Occipital lobe (tissue), 2 donors: ENCODE data around the gene IL17RD. TPM values are rescaled to one million over a fixed set of nuclear protein-coding genes. Genes with fewer than 3 reads are reported as not detected.

Experiments
- DNase-seq: peaks from one replicate; lab custom pipeline; 2025; lab: John Stamatoyannopoulos, UW
- total RNA-seq: library from RNA; depleted of rRNA; stranded (reverse); fragments of >200 nt; gene quantifications from one replicate; pipeline ENCODE4 v1.2.3, GENCODE V29; 2014

The IL17RD gene
- 38.1 TPM for total RNA-seq

DNA sequence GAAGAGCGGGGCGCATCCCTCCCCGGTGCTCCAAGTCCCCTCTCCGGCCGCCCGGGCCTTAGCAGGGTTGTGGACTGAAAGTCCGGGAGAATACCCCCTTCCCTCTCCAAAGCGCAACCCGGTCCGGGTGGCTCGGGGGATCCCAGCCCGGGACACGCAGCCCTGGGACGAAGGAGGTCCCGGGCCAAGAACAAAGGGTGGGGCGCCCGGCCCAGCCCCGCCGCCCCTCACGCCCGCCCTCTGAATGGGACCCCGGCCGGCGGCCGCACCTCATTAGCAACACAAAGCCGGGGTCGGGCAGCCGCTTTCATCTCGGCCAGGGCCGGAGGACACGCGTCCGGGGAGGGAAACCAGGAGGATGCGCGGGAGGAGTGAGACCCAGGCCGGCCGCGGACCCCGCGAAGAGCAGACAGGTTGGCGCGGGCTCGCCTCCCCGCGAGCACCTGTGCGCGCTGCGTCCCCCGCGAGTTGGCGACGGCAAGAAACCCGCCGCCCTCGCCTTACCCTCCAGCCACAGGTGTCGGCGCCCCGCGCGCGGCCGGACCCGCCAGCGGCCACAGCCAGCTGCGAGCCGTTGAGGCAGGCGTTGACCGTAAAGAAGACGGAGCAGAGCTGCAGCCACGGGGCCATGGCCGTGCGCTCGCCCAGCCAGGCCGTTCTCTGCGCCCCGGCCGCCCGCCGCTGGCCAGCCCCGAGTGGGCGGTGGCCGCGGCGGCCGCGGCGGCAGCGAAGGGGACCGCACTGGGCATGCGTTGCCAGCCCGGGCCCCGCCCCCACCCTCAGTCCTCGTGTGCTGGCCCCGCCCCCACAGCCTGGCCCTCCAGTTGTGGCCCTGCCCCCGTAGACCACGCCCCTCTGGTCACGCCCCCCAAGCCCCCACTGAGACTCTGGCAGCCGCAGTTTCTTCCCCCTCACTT, at the start of gene IL17RD:
TSS of gene IL17RD (minus strand) at position 697 of the 917 bp plus-strand sequence. CDS start at position 630, 67 bp downstream.
- peak; percentile 21 for DNase-seq

DNA sequence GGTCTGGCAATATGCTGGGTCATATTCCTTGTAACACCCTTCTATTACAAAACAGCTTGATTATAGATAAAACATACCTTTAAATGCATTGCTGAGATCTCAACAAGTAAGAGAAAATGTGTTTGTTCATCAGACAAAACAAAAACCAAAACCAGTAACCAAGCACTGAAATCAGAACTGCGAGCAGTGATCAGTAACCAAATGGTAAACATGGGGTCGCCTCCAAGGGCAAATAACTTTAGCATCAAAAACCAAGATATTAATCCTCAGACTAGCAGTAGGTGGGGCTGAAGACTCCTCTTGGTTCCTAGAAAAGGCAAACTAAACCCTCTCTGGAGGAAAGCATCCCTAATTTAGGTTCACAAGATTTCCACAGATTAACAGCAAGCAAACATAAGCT, 41.3 kb upstream of the IL17RD start:
- DNase-seq = no peak

DNA sequence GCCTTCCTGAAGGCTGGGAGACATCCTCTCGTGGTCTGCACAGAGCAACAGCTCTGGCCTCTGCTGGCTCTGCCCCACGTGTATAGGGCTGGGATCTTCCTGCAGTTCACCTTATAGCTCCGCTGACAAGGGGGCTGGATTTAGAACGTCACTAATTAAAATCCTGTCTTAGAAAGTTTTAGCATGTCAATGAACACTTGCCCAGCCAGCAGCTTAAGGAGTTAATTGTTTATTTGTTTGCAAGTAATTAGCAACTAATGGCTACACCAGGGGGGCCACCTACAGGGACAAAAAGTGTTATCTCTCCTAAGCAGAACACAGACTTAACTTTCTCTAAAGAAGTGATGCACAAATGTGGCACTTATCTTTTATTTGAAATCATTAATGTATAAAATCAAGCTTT, 34.7 kb upstream of the IL17RD start, which contains the start of gene HESX1:
TSS of gene HESX1 (minus strand) at position 84 of the 403 bp plus-strand sequence. CDS start at position 24, 60 bp downstream.
- no peak for DNase-seq

DNA sequence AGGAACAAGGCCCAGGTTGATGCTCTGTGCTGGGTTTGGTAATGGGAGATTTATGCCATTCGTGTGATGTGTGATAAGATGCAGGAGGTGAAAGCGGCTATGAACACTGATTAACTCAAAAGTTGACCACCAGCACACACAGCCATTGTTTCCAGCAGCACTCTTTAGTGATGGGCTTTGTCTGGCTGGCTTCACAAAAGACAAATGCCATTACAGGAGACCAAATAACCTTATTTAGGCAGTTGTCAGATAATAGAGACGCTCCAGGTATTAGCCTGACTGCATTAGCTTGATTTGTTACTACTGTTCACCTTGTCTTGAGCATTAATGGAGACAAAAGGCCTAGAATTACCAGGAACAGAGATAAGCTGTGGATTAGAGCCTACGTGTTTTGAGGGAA, 29.5 kb upstream of the IL17RD start:
- DNase-seq = no peak

DNA sequence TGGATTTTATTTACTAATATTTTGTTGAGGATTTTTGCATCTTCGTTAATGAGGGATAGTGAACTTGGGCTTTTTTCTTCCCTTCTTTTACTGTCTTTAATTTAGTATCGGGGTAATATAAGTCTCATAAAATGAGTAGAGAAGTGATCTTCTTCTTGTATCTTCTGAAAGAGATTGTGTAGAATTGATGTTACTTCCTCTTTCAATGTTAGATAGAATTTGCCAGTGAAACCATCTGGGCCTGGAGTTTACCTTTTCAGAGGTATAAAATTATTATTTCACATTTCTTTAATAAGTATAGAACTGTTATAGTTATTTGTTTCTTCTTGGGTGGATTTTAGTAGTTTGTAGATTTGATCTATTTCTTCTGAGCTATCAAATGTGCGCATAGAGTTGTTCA, 26.9 kb upstream of the IL17RD start:
- no peak for DNase-seq

DNA sequence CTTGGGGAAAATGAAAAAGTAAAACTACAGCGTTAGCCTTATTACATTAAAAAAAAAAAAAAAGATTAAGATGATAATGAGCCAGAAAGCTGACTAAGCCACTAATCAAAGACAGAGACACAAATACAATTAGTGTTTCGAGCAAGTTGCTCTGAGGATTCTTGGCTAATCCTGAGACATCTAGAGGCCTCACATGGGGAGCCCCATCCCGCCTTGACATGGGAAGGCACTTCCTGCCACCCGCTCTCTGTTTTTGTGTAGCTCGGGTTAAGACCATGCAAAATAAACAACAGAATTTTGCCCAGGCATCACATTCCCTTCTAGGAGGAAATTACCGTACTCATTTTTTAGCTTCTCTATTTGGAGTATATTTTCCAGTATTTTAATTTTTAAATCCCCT, 19.4 kb upstream of the IL17RD start:
- DNase-seq = no peak

DNA sequence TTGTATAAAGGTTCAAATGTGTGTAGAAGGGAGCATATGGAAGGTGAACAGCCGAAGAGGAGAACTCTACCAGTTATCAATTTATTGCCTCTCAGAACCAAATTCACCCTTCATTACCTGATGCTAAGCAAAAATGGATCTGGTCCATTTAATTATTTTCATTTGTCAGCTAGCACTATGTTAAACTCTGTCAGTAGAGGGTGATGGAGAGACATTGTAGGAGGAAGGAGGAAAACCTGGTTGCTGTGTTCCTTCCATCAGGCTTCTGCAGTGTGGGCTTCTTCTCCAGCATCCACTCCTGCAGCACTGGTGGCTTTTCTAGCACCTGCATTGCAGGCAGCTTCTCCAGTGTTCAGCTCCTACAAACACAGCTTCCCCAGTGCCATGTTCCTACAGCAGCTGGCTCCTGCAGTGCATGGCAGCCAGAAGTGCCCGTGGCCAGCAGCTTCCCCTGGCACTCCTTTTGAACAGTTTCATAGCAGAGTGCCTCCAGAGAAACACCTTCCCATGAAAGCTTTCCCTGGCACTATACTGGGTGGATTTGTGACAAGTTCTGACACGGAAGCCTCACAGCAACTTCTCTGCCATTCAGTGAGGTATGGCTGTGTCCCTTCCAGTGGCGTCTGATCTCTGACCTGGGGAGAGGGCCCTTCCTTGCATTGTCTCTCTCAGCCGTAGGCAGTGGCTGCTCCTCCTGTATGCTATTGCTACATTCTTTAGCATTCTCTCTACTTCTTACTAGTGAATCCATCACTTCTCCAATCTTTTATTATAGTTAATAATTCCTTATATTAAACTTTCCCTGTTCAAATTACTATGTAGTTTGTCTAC, 14.6 kb upstream of the IL17RD start:
- no peak for DNase-seq

DNA sequence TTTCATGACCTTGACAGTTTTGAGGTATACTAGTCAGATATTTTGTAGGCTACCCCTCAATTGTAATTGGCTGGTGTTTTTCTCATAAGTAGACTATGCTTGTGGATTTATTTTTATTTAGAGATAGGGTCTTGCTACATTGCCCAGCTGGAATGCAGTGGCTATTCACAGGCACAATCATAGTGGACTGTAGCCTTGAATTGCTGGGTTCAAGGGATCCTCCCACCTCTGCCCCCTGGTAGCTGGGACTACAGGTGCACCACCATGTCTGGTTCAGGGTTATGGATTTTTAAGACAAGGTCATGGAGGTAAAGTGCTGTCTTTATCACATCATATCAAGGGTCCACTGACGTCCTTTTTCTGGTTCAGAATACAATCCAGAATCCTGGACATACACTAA, 10.9 kb upstream of the IL17RD start:
- DNase-seq = no peak

DNA sequence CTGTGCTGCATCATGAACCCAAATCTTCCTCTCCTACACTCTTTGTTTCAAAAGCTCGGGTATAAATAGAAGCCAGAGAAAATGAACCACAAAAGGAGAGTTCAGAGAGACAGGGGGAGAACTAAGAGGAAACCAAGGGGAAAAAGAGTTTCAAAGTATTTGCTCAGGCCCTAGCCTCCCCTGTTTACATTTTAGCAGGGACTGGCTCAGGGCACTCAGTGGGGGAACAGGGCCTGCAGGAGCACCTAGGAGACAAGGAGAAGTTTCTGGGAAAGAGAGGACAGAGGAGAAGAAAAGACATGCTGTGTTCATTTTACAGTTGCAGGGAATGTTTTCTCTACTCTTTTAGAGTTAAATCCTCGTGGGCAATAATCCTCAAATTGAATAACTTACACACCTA, 8.5 kb upstream of the IL17RD start:
- DNase-seq = no peak

DNA sequence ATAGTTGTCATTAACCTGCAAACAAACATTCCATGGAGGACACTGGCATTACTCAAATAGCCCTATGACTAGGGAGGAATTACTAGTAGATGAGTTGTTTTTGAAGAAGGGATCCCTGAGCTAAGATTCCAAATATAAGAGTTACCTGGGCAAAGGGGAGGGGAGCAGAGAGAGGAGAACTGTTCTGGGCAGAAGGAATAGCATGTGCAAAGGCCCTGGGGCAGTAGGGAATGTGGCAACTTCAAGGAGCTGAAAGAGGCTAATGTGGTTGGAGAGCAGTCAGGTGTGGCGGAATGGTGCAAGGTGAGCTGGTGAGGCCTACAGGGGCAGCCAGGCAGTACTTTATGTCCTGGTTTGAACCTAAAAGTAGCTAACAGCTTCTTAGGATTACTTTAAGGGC, 5.8 kb upstream of the IL17RD start:
- DNase-seq = no peak

DNA sequence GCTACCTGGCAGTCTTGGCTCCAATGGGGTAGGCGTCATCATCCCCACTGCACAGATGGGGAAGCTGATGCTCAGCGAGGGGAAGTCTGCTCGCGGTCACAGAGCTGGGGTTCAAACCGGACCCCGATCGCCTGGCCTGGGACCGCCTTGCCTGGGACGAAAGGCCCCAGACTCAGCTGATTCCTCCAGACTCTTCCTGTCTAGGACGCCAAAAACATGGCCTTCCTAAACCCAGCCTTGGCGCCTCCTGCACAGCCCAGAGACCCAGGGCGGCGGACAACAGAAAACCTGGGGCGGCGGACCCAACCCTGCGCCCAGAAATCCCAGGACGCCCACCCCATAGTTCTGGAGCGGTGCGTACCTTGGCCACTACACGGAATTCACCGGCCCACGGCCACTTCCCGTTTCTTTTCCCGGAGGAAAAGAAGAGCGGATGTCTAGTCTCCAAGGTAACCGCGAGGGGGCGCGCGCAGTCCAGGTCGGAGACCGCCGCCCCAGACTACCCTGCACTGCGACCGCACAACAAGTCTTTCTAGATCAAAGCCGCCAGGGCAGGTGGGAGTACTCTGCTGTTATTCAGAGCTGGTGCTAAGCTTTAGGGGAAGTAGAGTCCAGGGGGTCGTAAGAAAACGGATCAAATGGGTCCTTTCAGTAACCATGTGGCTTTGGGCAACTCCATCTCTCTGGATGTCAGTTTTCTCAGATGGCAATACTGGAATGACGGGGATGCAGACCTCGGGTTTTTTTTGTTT, 4.9 kb upstream of the IL17RD start:
- peak; percentile 37 for DNase-seq

DNA sequence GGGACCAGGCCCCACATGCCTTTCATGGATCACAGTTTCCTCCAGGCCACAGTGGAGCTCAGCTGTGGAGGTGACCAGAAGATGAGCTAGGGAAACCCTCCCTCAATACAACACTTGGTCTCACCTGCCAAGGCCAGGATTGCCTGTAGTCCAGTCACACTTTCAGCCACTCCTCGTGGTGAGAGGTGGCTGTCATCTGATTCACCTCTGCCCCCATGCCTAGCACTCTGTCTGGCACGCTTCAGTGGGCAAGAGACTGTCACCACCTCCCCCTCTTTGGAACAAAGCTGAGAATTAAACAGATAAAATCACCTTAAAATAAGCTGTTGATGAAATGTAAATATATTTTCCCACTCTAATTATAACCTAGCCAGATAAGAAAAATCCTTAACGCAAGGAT, 4.0 kb upstream of the IL17RD start:
- DNase-seq = no peak

DNA sequence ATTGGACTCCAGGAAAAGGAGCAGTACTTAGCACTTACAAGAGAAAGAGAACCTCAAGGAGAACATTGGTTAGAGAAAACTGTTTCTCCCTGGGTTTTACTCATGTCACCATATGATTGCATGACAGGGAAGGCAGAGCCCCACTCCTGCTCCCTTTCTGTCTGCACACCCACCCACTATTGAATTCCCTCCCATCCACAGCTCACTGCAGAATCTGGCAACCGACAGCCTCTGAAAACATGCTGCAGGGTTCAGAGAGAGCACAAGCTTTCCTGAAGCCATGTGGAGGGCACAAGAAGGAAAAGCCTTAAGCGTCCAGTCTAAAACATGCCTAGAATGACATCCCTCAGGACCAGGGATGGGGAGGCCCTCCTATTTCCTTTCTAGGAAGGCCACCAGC, 3.0 kb upstream of the IL17RD start:
- DNase-seq = no peak

DNA sequence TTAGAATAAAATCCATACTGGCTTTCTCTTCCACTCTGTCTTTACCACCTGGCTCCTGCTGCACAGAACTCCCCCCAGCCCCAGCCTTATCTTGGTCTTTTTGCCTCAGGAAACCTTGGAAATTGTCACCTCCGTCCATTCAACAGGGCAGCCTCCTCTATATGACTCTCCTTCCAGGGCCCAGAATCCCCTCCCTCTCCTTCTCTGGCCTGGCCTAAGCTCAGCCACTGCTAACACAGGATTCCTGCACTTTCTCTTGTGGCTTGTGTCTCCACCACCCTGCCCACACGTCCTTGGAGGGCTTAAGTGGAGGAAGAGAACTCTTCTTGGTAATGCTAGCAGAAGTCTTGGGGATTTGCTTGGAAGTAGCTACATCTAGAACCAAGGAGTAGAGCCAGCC, 1.5 kb upstream of the IL17RD start:
- no peak for DNase-seq

DNA sequence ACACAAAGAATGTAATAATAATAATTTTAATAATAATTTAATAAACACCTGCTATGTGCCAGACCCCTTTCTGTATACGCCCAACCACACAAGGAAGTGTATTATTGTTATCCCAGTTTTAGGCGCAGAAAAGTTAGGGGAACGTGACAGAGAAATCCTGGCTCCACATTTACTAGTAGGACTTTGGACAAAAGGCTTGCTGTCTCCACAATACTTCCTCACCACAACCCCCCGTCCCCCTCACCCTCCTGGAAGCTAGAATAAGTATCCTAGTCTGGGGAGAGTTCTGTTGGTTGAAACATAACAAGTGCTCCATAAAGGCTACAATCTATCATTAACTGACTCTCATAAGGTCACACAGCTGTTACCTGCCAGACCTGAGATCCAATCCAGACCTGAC, 488 bp upstream of the IL17RD start:
- DNase-seq = no peak

DNA sequence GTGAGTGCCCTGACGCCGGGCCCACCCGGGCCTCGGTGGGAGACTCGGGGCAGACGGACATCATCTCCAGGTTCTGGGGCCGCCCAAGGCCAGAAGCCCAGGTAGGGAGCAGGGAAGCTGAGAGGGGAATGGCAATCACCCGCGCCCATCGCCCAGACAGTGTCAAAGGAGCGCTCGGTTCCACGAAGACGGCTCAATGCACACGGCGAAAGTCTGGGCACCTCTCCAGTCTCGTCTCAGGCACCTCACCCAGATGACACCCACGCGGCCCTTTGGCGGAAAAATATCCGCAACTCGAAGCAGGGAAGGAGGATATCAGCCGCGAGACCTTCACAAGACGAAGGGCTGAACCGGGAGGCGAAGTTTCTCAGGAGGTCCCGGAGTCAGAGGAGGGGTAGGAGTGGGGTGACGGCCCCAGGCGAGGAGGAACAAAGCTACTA, 916 bp downstream of the IL17RD start:
- DNase-seq = no peak

DNA sequence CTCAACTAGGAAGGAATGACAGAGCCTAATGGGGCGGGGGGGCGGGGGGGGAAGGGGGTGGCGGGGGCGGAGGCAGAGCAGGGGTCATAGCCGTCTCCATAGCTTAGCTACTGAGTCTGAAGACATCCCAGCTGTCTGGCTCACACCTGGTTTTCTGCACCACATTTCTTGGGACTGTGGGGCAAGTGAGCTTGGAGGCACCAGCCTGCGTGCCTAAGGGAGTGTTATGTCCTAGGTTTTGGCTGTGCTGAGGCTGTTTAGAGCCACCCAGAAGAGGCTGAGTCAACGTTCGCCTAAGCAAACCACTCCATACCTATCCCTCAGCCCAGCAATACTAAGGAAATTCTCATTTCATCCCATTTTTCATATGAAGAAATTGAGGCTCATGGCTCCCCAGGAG, 1.4 kb downstream of the IL17RD start:
- DNase-seq = no peak

DNA sequence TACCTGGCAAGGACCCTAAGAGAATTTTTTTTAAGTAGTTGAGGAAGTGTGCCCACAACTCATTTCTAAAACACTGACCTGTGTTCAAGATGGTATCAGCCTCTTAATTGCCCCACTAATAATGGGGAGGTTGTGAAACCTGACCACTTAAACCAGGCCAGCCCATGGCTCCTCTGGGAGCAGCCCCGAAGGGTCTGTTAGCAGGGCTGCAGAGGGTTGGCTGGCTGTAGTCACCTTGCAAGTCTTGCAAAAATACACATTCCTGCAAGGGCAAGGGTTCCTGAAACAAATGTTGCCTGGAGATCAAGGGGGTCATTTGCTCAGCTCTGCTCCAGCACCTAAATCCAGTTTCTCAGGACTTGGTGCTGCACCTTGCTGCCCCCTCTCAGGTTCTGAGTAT, 3.2 kb downstream of the IL17RD start:
- no peak for DNase-seq

DNA sequence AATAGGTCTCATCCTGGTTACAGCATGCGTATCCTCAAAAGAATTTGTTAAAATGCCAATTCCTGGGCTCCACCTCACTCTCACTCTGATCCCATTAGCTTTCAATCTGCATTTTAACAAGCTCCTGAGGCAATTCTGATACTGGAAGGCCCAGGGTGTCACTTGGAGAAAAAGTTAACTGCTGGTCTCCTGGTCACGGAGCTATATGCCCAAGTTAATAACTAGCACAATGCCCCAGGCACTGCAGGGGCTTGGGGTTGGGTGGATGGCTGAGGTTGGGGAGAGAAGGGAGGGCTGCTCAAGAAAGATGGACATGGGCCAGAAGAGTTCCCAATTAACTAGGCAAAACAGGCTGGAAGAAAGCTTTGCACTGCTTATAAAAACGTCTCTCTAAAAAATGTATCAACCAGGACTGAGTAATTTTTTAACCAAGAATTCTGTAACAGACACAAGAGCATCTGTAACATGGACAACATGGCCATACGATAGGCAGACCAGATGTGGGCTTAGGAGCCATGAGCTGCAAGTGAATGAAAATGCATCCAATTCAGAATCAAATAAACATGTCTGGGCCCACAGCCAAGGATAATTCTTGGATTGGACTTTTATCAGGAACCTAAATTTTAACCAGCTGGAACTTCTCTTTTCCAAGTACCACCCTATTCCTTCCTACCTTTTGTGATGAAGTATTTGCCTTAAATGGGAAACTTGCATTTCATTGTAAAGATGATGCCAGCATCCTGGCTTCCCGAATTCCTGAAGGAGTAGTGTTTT, 4.2 kb downstream of the IL17RD start:
- no peak for DNase-seq

DNA sequence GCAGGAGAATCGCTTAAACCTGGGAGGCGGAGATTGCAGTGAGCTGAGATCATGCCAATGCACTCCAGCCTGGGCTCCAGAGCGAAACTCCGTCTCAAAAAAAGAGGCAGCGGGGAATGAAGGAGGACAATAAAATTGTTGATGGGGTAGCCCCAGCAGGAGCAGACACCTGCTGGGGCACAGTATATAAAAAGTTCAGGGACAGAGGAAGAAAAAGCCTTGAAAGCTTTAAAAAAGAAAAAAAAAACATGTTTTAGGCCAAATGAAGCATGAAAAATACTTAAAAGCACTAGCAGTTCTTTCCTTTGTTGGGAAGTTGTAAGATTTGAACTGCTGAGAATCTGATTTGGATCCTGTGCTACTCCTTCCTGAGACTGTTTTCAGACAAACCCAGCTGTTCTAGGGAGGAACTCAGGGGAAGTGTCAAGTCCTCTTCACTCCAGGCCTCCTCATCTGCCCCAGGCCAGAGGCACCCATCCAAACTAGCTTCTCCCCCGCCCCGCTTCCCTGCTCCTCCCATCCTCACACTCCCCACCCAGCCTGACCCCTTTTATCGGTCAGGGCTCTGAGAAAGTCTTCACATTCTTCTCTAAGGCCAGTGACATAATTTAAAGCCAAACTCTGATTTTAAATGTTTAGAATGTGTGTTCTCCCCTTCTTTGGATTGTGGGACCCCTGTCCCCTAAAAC, 4.9 kb downstream of the IL17RD start:
- no peak for DNase-seq
